ENCODE results near the gene NDUFAF4. TPM values are rescaled to one million over a fixed set of nuclear protein-coding genes. Genes with fewer than 3 reads are reported as not detected.

NDUFAF4 gene
- total and polyA plus RNA-seq, 2 of the 13 experiments (the other 11 are each of a cell fraction or from before 2014, with no cell fraction given), result 41.3 to 59.7 TPM

- no TSS peak for BruUV-seq (replicated peaks)
- no peaks in the 10 kb centered on the region for H3K9me3 ChIP-seq (ENCODE audit: low read length)
- H3K4me3 ChIP-seq (replicated peaks in 1 of 3; ENCODE audit: insufficient read depth in 1 of 3, low read depth in 2 of 3, low read length in 3 of 3), result no peak overlapping the region
- no peaks in the 10 kb centered on the region for H3K79me2 ChIP-seq (ENCODE audit: insufficient read depth, low read length)
- H3K36me3 ChIP-seq (replicated peaks in 1 of 2; ENCODE audit: control insufficient read depth in 1 of 2, insufficient read depth in 2 of 2, low read length in 2 of 2), result no peaks in the 10 kb centered on the region
- H3K4me1 ChIP-seq (ENCODE audit: insufficient read depth, low read length), result no peaks in the 10 kb centered on the region
- intact Hi-C loops (cut with micrococcal nuclease; ENCODE audit: unreplicated experiment) (no loop called here), in situ Hi-C loops (cut with HindIII; ENCODE audit: extremely low pct_ligation_motif_present, low pct_unique_long_range_greater_than_20kb) (no loop called here)
- ATAC-seq (no peak), DNase-seq (ENCODE audit: low spot score) (no peak), FAIRE-seq (no peak)
- H2AFZ ChIP-seq (ENCODE audit: low read length), result no peak overlapping the region
- WGBS (ENCODE audit: low lambda C conversion rate), result 2% methylated on average over 2 of the region's 2 CpGs
- ChIA-PET POLR2A (no interaction called here), CTCF (ENCODE audit: low intra/inter-chr PET ratio, low total read pairs) (no interaction called here)
- TF ChIP-seq ZNF563 (CRISPR knock-in tag; IDR thresholded peaks at IDR 0.05), result no peak
- H3K4me2 ChIP-seq (ENCODE audit: low read depth, low read length), result no peak overlapping the region
- no peaks in the 10 kb centered on the region for H4K20me1 ChIP-seq (ENCODE audit: insufficient read depth, low read length)
- H3K27me3 ChIP-seq (ENCODE audit: control insufficient read depth in 1 of 2, insufficient read depth in 2 of 2, low read length in 2 of 2), result no peaks in the 10 kb centered on the region
- H3K27ac ChIP-seq (ENCODE audit: extremely low read length, insufficient read depth, low read length), result no peak overlapping the region
- H3K9ac ChIP-seq (ENCODE audit: insufficient read depth, low read depth, low read length), result no peak overlapping the region
Measured at GRCh38 chr6:96942676-96943075, 45.0 kb upstream of the NDUFAF4 start.

DNA sequence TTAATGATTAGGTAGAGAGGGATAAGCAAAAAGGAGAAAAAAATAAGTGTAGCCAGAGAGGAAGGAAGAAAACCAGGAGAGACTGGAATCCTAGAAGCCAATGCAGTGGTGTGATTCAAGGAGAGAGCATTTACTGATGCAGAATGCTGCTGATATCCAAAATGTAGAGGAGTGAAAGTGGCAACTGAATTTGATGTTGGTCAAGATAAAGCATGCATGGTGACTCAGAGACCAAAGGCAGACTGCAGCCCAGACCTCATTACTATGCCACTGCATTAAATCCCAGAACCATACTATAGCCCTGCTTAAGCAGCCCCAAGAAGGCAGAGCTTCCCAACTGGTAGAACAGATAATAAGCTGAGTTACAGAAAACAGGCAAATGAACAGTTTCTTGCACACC lies 42.6 kb upstream of the NDUFAF4 start:
- no peak for DNase-seq (ENCODE audit: low spot score)
- no peaks in the 10 kb centered on the region for H3K36me3 ChIP-seq (replicated peaks in 1 of 2; ENCODE audit: control insufficient read depth in 1 of 2, insufficient read depth in 2 of 2, low read length in 2 of 2)

More for the DNA sequence above, 42.6 kb upstream of the NDUFAF4 start:
- no peak overlapping the region for H3K9ac ChIP-seq (ENCODE audit: insufficient read depth, low read depth, low read length)
- in situ Hi-C loops (cut with HindIII; ENCODE audit: extremely low pct_ligation_motif_present, low pct_unique_long_range_greater_than_20kb), result no loop called here
- POLR2A ChIA-PET, result no interaction called here
- no peak for FAIRE-seq
- no peaks in the 10 kb centered on the region for H3K79me2 ChIP-seq (ENCODE audit: insufficient read depth, low read length)
- H4K20me1 ChIP-seq (ENCODE audit: insufficient read depth, low read length), result no peaks in the 10 kb centered on the region
- no peak overlapping the region for H3K4me3 ChIP-seq (replicated peaks in 1 of 3; ENCODE audit: insufficient read depth in 1 of 3, low read depth in 2 of 3, low read length in 3 of 3)
- H3K4me1 ChIP-seq (ENCODE audit: insufficient read depth, low read length), result no peaks in the 10 kb centered on the region
- intact Hi-C loops (cut with micrococcal nuclease; ENCODE audit: unreplicated experiment), result no loop called here
- TF ChIP-seq RCOR2 (CRISPR knock-in tag; IDR thresholded peaks at IDR 0.05), result no peak
- TF ChIP-seq ZNF577 (CRISPR knock-in tag; IDR thresholded peaks at IDR 0.05; ENCODE audit: borderline replicate concordance, low read depth), result no peak
- TF ChIP-seq RORA (CRISPR knock-in tag; IDR thresholded peaks at IDR 0.05), result no peak
- no peak for TF ChIP-seq SRSF1 (optimal IDR thresholded peaks at IDR 0.05; ENCODE audit: low read depth, low read length)
- no peak for TF ChIP-seq ZNF607 (CRISPR knock-in tag; IDR thresholded peaks at IDR 0.05; ENCODE audit: borderline replicate concordance)
- TF ChIP-seq, protein P1, sequence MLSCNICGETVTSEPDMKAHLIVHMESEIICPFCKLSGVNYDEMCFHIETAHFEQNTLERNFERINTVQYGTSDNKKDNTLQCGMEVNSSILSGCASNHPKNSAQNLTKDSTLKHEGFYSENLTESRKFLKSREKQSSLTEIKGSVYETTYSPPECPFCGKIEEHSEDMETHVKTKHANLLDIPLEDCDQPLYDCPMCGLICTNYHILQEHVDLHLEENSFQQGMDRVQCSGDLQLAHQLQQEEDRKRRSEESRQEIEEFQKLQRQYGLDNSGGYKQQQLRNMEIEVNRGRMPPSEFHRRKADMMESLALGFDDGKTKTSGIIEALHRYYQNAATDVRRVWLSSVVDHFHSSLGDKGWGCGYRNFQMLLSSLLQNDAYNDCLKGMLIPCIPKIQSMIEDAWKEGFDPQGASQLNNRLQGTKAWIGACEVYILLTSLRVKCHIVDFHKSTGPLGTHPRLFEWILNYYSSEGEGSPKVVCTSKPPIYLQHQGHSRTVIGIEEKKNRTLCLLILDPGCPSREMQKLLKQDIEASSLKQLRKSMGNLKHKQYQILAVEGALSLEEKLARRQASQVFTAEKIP (CRISPR knock-in tag; IDR thresholded peaks at IDR 0.05; ENCODE audit: borderline replicate concordance), result no peak
- no peak for TF ChIP-seq ZBTB26 (CRISPR knock-in tag; IDR thresholded peaks at IDR 0.05; ENCODE audit: borderline replicate concordance)
- no peak for TF ChIP-seq ZNF883 (CRISPR knock-in tag; IDR thresholded peaks at IDR 0.05; ENCODE audit: not compliant biosample characterization)
- no peaks in the 10 kb centered on the region for H3K9me3 ChIP-seq (ENCODE audit: low read length)
- BruUV-seq (replicated peaks), result no TSS peak
- H3K27me3 ChIP-seq (ENCODE audit: control insufficient read depth in 1 of 2, insufficient read depth in 2 of 2, low read length in 2 of 2), result no peaks in the 10 kb centered on the region
- H2AFZ ChIP-seq (ENCODE audit: low read length), result no peak overlapping the region
- H3K27ac ChIP-seq (ENCODE audit: extremely low read length, insufficient read depth, low read length), result no peak overlapping the region
- no peak for ATAC-seq
- no peak overlapping the region for H3K4me2 ChIP-seq (ENCODE audit: low read depth, low read length)
- CTCF ChIA-PET (ENCODE audit: low intra/inter-chr PET ratio, low total read pairs), result no interaction called here

Measured in HepG2 (cell line).